GM19324 (cell line): ENCODE results near the gene NOTCH1.

Source experiments
- ATAC-seq: cut with Tn5 transposase; IDR thresholded peaks from one replicate; pipeline ENCODE4 v1.9.1; 2021; ENCODE audit warnings: mild to moderate bottlenecking, moderate library complexity; ENCODE audit not compliant: unreplicated experiment, low FRiP score

The NOTCH1 gene

GRCh38 chr9:136451221-136451877 lies 94.5 kb downstream of the NOTCH1 start:
- no peak for ATAC-seq

- ATAC-seq, result no peak
Measured at GRCh38 chr9:136448655-136449054, 97.2 kb downstream of the NOTCH1 start.

DNA sequence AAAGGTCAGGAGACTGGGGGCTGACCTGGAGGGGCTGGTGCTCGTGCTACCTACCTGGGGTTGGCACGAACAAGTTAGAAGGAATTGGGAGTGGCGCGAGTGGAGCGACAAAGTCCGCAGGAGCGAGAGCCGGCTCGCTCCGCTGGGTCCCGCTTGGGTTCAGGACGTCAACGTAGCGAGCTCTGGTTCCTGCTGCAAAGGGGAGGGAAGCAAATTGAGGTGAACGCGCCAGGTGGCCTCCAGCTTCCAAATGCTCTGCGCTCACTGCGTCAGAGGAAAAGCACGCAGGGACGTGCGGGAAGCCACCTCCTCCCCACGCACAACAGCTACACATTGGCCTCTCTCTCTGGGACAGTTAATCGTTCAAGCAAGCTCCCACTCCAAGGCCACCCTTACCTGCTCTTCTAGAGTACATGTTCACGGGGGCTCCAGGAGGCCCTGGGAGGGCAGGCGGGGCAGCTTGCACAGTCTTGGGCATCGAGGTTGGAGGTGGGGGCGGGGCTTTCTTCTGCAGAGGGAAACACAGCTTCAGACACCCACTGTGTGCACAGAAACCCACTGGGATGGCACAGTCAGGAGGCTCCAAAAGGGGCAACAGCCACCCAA lies 98.6 kb downstream of the NOTCH1 start:
- no peak for ATAC-seq

GRCh38 chr9:136445799-136446198 lies 100.0 kb downstream of the NOTCH1 start:
- ATAC-seq, result no peak
